HepG2 (cell line): ENCODE data around the gene PXT1. TPM values are rescaled to one million over a fixed set of nuclear protein-coding genes. Genes with fewer than 3 reads are reported as not detected.

Source experiments
- AGO2 ChIP-seq: fragments of 200-400 bp; formaldehyde crosslinking; optimal IDR thresholded peaks from 2 replicates; pipeline ENCODE3; 2017; ENCODE audit warnings: mild to moderate bottlenecking, low read depth, low read length, moderate library complexity
- MED13 ChIP-seq: sonication (generic); formaldehyde crosslinking; IDR thresholded peaks from 2 replicates; pipeline ENCODE4 v1.5.0; 2020; ENCODE audit warnings: missing genetic modification reagents
- PCBP1 ChIP-seq: fragments of 200-400 bp; formaldehyde crosslinking; IDR thresholded peaks from 2 replicates; pipeline ENCODE4 v1.6.1; 2017; ENCODE audit warnings: mild to moderate bottlenecking, low read depth, low read length, borderline replicate concordance
- ZFP82 ChIP-seq: sonication (generic); formaldehyde crosslinking; IDR thresholded peaks from 2 replicates; pipeline ENCODE4 v1.5.1; 2020; ENCODE audit warnings: mild to moderate bottlenecking, missing genetic modification reagents, borderline replicate concordance
- ZNF136 ChIP-seq: sonication (generic); formaldehyde crosslinking; IDR thresholded peaks from 2 replicates; pipeline ENCODE4 v1.8.1; 2022; ENCODE audit warnings: low read depth, mild to moderate bottlenecking, moderate library complexity, missing genetic modification reagents
- ZNF24 ChIP-seq: fragments of 450-650 bp; IDR thresholded peaks from 2 replicates; pipeline ENCODE4 v1.6.1; 2017; ENCODE audit warnings: antibody characterized with exemption, mild to moderate bottlenecking
- ZNF549 ChIP-seq: sonication (generic); formaldehyde crosslinking; IDR thresholded peaks from 2 replicates; pipeline ENCODE4 v1.5.0; 2020; ENCODE audit warnings: missing genetic modification reagents
- ZNF746 ChIP-seq: sonication (generic); formaldehyde crosslinking; IDR thresholded peaks from 2 replicates; pipeline ENCODE4 v1.8.0; 2022; ENCODE audit warnings: mild to moderate bottlenecking, missing genetic modification reagents
- ZNF891 ChIP-seq: sonication (generic); formaldehyde crosslinking; IDR thresholded peaks from 2 replicates; pipeline ENCODE4 v1.5.0; 2020; ENCODE audit warnings: mild to moderate bottlenecking, missing genetic modification reagents
- polyA plus RNA-seq, 8 experiments: library from polyadenylated mRNA; depleted of rRNA in 3 of 8; stranded (reverse) in 7 of 8; unstranded in 1 of 8; fragments of >200 nt; fragmentation: Illumina TruSeq in 4 of 8; extraction: Trizol in 4 of 8; gene quantifications; 2 replicates each; pipeline versions ENCODE4 v1.2.1 to v1.2.3, GENCODE V29; 2011 to 2016; ENCODE audit warnings: low read depth in 4 of 8, missing spikeins in 1 of 8, mixed read lengths in 1 of 8; ENCODE audit not compliant: insufficient read depth in 1 of 8
- total RNA-seq, 5 experiments: library from RNA; depleted of rRNA; stranded (reverse); fragments of >200 nt; fragmentation: Illumina TruSeq; extraction: Trizol; gene quantifications; 2 replicates each; pipeline ENCODE4 v1.2.3, GENCODE V29; 2016; ENCODE audit warnings: low read depth in 1 of 5
- TF ChIP-seq, protein P1 (sequence below): sonication (generic); formaldehyde crosslinking; conservative IDR thresholded peaks from 2 replicates; pipeline ENCODE4 v1.8.0; 2022; ENCODE audit warnings: low read depth, missing genetic modification reagents
- TF ChIP-seq, protein P2 (sequence below): fragments of 450-650 bp; IDR thresholded peaks from 2 replicates; pipeline ENCODE4 v1.6.1; 2016
- TF ChIP-seq, protein P3 (sequence below): IDR thresholded peaks from 2 replicates; pipeline ENCODE4 v1.6.1; 2016; ENCODE audit warnings: mild to moderate bottlenecking
- TF ChIP-seq, protein P4 (sequence below): sonication (generic); formaldehyde crosslinking; IDR thresholded peaks from 2 replicates; pipeline ENCODE4 v1.4.0; 2020; ENCODE audit warnings: mild to moderate bottlenecking, missing genetic modification reagents, borderline replicate concordance
- TF ChIP-seq, protein P5 (sequence below): sonication (generic); formaldehyde crosslinking; IDR thresholded peaks from 2 replicates; pipeline ENCODE4 v1.8.0; 2022; ENCODE audit warnings: mild to moderate bottlenecking, missing genetic modification reagents
- TF ChIP-seq, protein P6 (sequence below): IDR thresholded peaks from 2 replicates; pipeline ENCODE4 v1.6.1; 2016; ENCODE audit warnings: control low read depth
- TF ChIP-seq, protein P7 (sequence below): sonication (generic); formaldehyde crosslinking; IDR thresholded peaks from 2 replicates; pipeline ENCODE4 v1.8.0; 2023; ENCODE audit warnings: mild to moderate bottlenecking, missing genetic modification reagents
- TF ChIP-seq, protein P8 (sequence below): sonication (generic); formaldehyde crosslinking; IDR thresholded peaks from 2 replicates; pipeline ENCODE4 v1.4.0; 2020; ENCODE audit warnings: low read depth, mild to moderate bottlenecking, missing genetic modification reagents

PXT1 gene
- total and polyA plus RNA-seq, 2 of the 13 experiments (the other 11 are each of a cell fraction or from before 2014, with no cell fraction given) = 0.04 TPM; not detected in 1

DNA sequence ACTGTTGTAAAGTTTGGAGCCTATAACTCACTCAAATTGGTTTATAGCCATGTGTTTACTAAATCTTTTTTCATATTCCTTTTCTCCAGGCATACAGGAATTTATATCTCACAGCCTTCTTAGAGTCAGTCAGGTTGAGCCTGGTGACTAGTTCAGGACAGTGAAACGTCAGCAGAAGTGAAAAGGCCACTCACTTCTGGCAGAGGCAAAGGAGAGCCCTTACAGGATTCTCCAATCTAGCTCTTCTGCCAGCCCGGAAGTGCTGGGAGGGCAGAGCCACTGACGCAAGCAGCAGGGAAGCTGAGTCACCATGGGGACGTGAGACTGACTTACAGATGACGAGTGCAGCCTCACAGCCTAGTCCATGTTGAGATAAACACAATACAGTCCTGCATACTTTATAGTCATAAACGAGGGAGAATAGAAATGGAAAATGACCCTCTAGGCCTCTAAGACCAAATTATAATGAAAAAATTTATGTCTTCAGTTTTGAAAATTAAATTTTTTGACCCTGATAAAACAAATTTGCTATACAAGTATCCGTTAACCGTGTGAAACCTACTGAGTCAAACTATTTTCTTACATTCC lies 1.3 kb downstream of the PXT1 start (continued):
- TF ChIP-seq MED13 (CRISPR knock-in tag) = no peak
- TF ChIP-seq, protein P1, sequence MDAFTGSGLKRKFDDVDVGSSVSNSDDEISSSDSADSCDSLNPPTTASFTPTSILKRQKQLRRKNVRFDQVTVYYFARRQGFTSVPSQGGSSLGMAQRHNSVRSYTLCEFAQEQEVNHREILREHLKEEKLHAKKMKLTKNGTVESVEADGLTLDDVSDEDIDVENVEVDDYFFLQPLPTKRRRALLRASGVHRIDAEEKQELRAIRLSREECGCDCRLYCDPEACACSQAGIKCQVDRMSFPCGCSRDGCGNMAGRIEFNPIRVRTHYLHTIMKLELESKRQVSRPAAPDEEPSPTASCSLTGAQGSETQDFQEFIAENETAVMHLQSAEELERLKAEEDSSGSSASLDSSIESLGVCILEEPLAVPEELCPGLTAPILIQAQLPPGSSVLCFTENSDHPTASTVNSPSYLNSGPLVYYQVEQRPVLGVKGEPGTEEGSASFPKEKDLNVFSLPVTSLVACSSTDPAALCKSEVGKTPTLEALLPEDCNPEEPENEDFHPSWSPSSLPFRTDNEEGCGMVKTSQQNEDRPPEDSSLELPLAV = no peak
- TF ChIP-seq ZNF549 (CRISPR knock-in tag) = no peak
- TF ChIP-seq, protein P2, sequence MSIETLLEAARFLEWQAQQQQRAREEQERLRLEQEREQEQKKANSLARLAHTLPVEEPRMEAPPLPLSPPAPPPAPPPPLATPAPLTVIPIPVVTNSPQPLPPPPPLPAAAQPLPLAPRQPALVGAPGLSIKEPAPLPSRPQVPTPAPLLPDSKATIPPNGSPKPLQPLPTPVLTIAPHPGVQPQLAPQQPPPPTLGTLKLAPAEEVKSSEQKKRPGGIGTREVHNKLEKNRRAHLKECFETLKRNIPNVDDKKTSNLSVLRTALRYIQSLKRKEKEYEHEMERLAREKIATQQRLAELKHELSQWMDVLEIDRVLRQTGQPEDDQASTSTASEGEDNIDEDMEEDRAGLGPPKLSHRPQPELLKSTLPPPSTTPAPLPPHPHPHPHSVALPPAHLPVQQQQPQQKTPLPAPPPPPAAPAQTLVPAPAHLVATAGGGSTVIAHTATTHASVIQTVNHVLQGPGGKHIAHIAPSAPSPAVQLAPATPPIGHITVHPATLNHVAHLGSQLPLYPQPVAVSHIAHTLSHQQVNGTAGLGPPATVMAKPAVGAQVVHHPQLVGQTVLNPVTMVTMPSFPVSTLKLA = no peak
- TF ChIP-seq, protein P3, sequence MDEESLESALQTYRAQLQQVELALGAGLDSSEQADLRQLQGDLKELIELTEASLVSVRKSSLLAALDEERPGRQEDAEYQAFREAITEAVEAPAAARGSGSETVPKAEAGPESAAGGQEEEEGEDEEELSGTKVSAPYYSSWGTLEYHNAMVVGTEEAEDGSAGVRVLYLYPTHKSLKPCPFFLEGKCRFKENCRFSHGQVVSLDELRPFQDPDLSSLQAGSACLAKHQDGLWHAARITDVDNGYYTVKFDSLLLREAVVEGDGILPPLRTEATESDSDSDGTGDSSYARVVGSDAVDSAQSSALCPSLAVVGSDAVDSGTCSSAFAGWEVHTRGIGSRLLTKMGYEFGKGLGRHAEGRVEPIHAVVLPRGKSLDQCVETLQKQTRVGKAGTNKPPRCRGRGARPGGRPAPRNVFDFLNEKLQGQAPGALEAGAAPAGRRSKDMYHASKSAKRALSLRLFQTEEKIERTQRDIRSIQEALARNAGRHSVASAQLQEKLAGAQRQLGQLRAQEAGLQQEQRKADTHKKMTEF (CRISPR knock-in tag) = peak; percentile 59; the same call in 1 of the 2 replicates
- TF ChIP-seq, protein P4, sequence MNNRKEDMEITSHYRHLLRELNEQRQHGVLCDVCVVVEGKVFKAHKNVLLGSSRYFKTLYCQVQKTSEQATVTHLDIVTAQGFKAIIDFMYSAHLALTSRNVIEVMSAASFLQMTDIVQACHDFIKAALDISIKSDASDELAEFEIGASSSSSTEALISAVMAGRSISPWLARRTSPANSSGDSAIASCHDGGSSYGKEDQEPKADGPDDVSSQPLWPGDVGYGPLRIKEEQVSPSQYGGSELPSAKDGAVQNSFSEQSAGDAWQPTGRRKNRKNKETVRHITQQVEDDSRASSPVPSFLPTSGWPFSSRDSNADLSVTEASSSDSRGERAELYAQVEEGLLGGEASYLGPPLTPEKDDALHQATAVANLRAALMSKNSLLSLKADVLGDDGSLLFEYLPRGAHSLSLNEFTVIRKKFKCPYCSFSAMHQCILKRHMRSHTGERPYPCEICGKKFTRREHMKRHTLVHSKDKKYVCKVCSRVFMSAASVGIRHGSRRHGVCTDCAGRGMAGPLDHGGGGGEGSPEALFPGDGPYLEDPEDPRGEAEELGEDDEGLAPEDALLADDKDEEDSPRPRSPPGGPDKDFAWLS (CRISPR knock-in tag) = no peak
- no peak for TF ChIP-seq ZNF24
- TF ChIP-seq AGO2 = no peak
- TF ChIP-seq ZNF746 (CRISPR knock-in tag) = no peak
- TF ChIP-seq, protein P5, sequence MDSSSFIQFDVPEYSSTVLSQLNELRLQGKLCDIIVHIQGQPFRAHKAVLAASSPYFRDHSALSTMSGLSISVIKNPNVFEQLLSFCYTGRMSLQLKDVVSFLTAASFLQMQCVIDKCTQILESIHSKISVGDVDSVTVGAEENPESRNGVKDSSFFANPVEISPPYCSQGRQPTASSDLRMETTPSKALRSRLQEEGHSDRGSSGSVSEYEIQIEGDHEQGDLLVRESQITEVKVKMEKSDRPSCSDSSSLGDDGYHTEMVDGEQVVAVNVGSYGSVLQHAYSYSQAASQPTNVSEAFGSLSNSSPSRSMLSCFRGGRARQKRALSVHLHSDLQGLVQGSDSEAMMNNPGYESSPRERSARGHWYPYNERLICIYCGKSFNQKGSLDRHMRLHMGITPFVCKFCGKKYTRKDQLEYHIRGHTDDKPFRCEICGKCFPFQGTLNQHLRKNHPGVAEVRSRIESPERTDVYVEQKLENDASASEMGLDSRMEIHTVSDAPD = no peak
- TF ChIP-seq, protein P6, sequence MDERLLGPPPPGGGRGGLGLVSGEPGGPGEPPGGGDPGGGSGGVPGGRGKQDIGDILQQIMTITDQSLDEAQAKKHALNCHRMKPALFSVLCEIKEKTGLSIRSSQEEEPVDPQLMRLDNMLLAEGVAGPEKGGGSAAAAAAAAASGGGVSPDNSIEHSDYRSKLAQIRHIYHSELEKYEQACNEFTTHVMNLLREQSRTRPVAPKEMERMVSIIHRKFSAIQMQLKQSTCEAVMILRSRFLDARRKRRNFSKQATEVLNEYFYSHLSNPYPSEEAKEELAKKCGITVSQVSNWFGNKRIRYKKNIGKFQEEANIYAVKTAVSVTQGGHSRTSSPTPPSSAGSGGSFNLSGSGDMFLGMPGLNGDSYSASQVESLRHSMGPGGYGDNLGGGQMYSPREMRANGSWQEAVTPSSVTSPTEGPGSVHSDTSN (CRISPR knock-in tag) = no peak
- TF ChIP-seq ZNF136 (CRISPR knock-in tag) = no peak
- TF ChIP-seq ZNF891 (CRISPR knock-in tag) = no peak
- TF ChIP-seq ZFP82 (CRISPR knock-in tag) = no peak
- TF ChIP-seq, protein P7, sequence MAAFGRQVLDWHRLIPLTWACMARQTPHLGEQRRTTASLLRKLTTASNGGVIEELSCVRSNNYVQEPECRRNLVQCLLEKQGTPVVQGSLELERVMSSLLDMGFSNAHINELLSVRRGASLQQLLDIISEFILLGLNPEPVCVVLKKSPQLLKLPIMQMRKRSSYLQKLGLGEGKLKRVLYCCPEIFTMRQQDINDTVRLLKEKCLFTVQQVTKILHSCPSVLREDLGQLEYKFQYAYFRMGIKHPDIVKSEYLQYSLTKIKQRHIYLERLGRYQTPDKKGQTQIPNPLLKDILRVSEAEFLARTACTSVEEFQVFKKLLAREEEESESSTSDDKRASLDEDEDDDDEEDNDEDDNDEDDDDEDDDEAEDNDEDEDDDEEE = no peak
- TF ChIP-seq, protein P8, sequence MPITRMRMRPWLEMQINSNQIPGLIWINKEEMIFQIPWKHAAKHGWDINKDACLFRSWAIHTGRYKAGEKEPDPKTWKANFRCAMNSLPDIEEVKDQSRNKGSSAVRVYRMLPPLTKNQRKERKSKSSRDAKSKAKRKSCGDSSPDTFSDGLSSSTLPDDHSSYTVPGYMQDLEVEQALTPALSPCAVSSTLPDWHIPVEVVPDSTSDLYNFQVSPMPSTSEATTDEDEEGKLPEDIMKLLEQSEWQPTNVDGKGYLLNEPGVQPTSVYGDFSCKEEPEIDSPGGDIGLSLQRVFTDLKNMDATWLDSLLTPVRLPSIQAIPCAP (CRISPR knock-in tag) = no peak
- TF ChIP-seq PCBP1 = no peak
